Neutrophil (primary cell): ENCODE data around the gene SLX4IP.
A peak's percentile ranks its signal among the peaks of the same experiment; 100 is the strongest.

Experiments
- H3K27ac ChIP-seq: fragments of 200-600 bp; sonication (generic); 2 replicates; pipeline ENCODE4 v1.5.1; 2016; ENCODE audit warnings: mild to moderate bottlenecking, moderate library complexity
- H3K27me3 ChIP-seq: fragments of 200-600 bp; sonication (generic); 2 replicates; pipeline ENCODE4 v1.6.0; 2016; ENCODE audit warnings: mild to moderate bottlenecking
- H3K36me3 ChIP-seq: fragments of 200-600 bp; sonication (generic); 2 replicates; pipeline ENCODE4 v1.5.1; 2017
- H3K4me1 ChIP-seq, 2 experiments: fragments of 200-600 bp in 1 of 2; sonication (generic) in 1 of 2; 1 replicate in 1 of 2; 2 replicates in 1 of 2; pipeline versions ENCODE4 v1.5.1 to v1.6.1; 2013 to 2016; ENCODE audit warnings: low read depth in 1 of 2, low read length in 1 of 2, mild to moderate bottlenecking in 1 of 2, moderate library complexity in 1 of 2; ENCODE audit not compliant: control insufficient read depth in 1 of 2, insufficient read depth in 1 of 2
- H3K4me3 ChIP-seq, 2 experiments: fragments of 200-600 bp in 1 of 2; sonication (generic) in 1 of 2; 1 replicate in 1 of 2; 2 replicates in 1 of 2; pipeline ENCODE4 v1.5.1; 2013 to 2016; ENCODE audit warnings: low read depth in 1 of 2, low read length in 1 of 2, mild to moderate bottlenecking in 1 of 2, moderate library complexity in 1 of 2
- H3K9me3 ChIP-seq: fragments of 200-600 bp; sonication (generic); 2 replicates; pipeline ENCODE4 v1.5.1; 2016
- TF ChIP-seq, protein P1 (sequence below): fragments of 200-600 bp; sonication (generic); IDR thresholded peaks from 2 replicates; pipeline ENCODE4 v1.5.1; 2016; ENCODE audit warnings: antibody characterized with exemption

SLX4IP gene

DNA sequence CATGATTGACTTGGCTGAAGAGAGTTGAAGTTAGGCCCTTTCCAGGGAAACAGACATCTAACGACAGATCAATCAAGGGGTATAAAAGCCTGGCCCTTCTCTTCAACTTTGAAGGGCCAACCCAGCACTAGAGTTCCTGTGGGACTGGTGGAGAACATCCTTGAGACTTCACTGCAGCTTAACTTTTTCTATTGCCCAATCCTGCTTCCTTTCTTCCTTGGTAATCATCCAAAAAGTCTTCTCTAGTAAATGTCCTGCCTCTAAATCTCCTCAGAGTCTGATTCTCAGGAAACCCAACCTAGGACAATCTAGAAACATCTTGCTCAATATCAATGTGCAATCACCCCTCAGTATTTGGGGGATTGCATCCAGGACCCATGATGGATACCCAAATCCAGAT lies 3.0 kb upstream of the SLX4IP start:
- Histone ChIP-seq H3K4me3 (no peak overlapping the region), H3K9me3 (no peaks in the 10 kb centered on the region)
- TF ChIP-seq, protein P1, sequence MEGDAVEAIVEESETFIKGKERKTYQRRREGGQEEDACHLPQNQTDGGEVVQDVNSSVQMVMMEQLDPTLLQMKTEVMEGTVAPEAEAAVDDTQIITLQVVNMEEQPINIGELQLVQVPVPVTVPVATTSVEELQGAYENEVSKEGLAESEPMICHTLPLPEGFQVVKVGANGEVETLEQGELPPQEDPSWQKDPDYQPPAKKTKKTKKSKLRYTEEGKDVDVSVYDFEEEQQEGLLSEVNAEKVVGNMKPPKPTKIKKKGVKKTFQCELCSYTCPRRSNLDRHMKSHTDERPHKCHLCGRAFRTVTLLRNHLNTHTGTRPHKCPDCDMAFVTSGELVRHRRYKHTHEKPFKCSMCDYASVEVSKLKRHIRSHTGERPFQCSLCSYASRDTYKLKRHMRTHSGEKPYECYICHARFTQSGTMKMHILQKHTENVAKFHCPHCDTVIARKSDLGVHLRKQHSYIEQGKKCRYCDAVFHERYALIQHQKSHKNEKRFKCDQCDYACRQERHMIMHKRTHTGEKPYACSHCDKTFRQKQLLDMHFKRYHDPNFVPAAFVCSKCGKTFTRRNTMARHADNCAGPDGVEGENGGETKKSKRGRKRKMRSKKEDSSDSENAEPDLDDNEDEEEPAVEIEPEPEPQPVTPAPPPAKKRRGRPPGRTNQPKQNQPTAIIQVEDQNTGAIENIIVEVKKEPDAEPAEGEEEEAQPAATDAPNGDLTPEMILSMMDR, result no peak

DNA sequence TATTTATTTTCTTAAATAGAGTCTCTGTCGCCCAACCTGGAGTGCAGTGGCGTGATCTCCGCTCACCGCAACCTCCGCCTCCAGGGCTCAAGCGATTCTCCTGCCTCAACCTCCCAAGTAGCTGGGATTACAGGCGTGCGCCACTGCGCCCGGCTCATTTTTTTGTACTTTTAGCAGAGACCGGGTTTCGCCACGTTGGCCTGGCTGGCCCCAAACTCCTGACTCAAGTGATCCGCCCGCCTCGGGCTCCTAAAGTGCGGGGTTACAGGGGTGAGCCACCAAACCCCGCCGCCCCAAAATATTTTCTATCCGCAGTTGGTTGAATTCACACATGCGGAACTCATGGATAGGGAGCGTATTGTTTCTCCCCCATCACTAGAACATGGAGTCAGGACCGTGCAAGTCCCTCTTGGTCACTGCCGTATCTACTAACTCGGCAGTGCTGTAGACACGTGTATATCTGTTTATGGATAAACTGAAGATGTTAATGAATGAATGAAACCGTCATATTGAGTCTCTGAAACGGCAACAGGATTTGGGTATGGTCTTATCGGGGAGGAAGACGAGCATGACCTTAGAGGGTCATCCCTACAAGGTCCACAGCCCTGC lies 2.0 kb upstream of the SLX4IP start:
- Histone ChIP-seq H3K27ac (peak overlapping the region; percentile 90), H3K4me1 (peaks cover 20 to 25% of the 10 kb centered on the region in 2 experiments), H3K9me3 (no peaks in the 10 kb centered on the region), H3K36me3 (no peaks in the 10 kb centered on the region), H3K27me3 (no peaks in the 10 kb centered on the region), H3K4me3 (peak overlapping the region; percentile 79 to 90)
- TF ChIP-seq, protein P1, result no peak

More for the DNA sequence above, 3.0 kb upstream of the SLX4IP start:
- H3K36me3 ChIP-seq, result no peaks in the 10 kb centered on the region
- H3K4me1 ChIP-seq, result peaks cover 20 to 25% of the 10 kb centered on the region in 2 experiments
- H3K27ac ChIP-seq, result peak overlapping the region; percentile 0
- H3K27me3 ChIP-seq, result no peaks in the 10 kb centered on the region

DNA sequence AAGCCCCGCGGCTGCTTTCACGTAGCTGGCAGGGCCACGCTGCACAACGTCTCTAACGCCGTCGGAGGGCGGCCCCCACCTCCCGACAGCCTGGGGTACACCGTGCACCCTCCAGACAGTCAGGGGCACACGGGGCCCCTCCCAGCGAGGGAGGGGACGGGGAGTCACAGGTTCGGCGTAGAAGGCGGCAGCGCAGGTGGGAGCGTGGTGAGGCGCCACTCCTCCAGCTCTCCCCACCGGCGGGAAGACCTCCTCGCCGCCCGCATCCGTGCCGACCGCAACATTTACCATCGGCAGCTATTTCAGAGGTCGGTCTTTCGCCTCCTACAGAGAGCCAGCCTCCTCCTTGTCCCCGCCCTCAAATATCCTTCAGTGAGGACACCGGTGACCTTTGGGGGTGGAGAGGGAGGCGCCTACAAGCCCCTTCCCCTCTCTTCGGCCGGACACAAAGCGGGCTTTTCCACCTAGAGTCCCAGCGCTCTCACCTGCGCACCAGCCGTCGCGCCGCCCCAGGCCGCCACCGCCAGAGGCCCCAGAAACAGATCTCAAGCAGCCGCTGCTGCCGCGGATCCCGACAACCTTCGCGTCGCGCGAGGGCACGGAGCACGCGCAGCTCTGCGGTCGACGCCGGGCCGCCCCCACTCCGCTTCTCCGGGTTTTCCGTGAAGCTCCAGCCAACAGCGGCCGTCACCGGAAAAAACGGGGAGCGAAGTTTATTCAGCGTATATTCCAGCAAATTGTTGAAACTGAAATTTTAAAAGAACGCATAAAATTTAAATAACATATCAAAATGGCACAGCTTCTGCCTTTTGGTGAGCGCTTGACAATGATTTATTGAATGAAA lies 1.3 kb upstream of the SLX4IP start, which contains the start of gene MKKS:
Gene MKKS, minus strand, starts transcription at position 600 of the 844 bp plus-strand sequence. CDS start 20,708 bp downstream, outside the sequence.
- Histone ChIP-seq H3K9me3 (no peaks in the 10 kb centered on the region), H3K27me3 (no peaks in the 10 kb centered on the region), H3K4me3 (peak within 1 kb of the TSS; percentile 79 to 90), H3K4me1 (peaks cover 20 to 25% of the 10 kb centered on the region in 2 experiments), H3K27ac (peak within 1 kb of the TSS; percentile 90), H3K36me3 (no peaks in the 10 kb centered on the region)
- TF ChIP-seq, protein P1, result no peak

DNA sequence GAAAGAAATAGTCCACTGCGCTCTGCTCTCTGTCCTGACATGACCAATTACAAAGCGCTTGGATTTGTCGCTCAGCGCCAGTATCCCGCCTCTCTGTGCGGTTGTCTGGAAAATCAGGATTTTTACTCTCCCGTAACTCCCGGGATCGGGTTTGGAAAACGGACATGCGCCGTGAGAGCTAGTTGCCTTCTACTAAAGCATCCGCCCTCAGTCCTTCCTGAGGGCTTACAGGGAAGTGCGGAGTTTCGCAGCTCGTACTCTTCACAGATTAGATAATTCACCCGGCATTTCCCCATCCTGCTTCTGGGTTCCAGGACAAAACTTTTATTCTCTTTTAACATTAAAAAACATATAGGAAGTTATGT lies 656 bp upstream of the SLX4IP start:
- TF ChIP-seq, protein P1, result no peak
- Histone ChIP-seq H3K9me3 (no peaks in the 10 kb centered on the region), H3K4me1 (peaks cover 20 to 25% of the 10 kb centered on the region in 2 experiments), H3K27me3 (no peaks in the 10 kb centered on the region), H3K36me3 (no peaks in the 10 kb centered on the region), H3K4me3 (peak overlapping the region; percentile 79 to 90), H3K27ac (peak overlapping the region; percentile 90)

DNA sequence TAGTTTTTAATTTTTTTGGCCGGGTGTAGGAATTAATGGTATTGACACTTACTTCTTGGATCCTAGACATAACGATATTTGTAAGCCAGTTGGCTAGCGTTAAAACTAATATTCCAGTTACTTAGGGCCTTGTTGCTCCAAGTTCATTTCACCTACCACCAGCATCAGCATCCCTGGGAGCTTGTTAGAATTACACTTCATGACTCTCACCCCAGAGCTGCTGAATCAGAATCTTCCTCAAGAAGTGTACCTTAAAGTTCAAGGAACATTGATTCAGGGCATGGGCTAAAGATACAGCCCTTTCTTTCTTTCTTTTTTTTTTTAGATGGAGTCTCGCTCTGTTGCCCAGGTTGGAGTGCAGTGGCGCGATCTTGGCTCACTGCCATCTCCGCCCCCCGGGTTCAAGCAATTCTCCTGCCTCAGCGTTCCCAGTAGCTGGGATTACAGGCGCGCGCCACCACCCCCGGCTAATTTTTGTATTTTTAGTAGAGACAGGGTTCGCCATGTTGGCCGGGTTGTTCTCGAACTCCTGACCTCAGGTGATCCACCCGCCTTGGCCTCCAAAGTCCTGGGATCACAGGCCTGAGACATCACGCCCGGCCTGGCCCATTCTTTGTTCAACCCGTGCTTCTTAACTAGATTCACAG lies 1.1 kb downstream of the SLX4IP start:
- TF ChIP-seq, protein P1, result no peak
- Histone ChIP-seq H3K4me3 (no peak overlapping the region), H3K27ac (peak overlapping the region; percentile 90), H3K4me1 (peaks cover 20 to 25% of the 10 kb centered on the region in 2 experiments), H3K9me3 (no peaks in the 10 kb centered on the region), H3K27me3 (no peaks in the 10 kb centered on the region), H3K36me3 (no peaks in the 10 kb centered on the region)
